NOMO-1 treated with DMSO at 0.1 percent for 48 hours (cell line): ENCODE data around the gene SPACDR.

Experiments used
- DNase-seq: peaks from one replicate; lab custom pipeline; 2025; ENCODE audit not compliant: unreplicated experiment; lab: John Stamatoyannopoulos, UW

The SPACDR gene

DNA sequence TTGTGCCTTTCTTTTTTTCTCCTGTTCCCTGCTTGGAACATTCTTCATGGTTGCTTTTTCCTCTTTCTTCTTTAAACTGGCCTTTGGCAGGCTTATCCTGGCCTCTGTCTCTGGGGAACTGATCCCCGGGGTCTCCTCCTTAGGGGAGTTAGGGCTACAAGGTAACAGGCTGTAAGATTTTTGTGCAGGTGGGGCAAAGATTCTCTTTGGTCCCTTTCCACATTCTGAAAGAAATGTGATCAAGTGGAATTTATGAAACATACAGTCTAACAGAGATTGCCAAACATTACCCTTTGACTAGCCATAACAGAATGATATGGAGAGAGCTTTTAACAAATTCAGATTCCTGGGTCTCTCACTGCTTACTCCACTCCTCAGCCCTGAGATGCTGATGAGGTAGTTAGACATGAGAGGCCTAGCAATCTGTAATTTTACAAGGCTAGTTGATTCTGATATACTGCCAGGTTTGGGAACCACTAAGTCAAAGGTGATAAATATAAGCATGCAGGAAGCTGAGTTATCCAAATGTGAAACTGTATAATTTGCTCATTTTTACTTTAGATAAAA, 44.3 kb downstream of the SPACDR start:
- no peak for DNase-seq

DNA sequence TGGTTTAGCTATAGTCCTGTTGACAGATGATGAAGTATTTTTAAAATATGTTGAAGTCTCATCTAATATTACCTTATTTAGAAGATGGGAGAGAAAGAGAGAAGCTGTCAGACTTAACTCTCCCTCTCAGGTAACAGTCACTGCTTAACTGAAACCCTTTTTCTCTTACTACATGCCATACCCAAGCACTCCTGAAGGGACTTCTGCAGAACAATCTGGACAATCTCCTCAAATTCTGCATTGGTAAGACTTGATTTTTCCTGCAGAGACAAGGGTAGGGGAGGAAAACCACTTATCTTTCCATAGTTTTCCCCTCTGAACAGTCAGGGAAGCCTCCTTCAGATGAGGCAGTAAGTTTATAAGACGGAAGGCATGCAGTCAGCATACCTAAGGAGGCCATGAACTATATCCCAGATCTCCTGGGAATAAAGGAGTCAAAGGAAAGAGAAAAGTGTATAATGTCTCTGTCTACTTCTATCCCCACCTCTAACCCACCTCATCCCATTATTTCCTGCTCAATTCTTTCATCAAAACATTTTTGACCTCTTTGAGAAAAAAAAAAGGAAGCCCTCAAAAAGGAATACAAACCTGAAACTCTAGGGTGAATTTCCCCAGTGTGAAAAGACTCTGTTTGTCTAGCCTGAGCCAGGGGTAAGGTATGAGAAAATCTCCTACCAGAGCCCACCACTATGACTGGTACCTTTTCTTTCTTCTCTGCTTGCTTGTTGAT, 45.0 kb downstream of the SPACDR start:
- no peak for DNase-seq

DNA sequence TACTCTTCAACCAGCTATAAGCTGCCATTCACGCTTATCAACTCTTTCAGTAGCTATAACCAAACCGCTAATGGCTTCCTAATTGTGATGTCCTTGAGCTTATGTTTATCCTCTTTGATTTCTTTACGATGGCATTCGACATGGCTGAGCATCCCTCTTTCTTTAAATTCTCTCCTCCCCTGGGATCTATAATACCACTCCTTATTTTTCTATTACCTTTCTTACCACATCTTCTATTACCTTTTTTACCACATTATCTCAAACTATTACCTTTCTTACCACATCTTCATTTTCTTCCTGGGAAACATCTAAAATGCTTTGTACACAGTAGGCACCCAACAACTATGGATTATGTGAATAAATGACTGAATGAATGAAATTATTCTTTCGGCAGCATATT, 48.6 kb downstream of the SPACDR start:
- no peak for DNase-seq

DNA sequence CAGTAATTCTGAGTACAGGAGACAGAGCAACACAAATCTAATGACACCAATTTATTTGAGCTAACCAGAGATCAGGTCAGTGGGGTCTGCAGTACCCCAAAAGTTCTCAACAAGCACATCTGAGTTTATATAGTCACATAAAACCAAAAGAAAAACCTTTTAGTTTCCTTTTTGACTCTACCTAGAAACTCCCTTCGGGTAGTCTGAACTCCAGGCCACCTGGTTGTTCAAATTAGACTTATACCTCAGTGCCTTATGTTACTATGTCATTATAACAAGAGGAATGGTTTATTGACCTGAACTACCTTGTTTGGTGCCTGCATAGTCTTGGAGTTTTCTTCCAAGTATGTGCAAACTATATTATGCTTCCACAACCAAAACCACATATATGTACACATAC, 50.2 kb downstream of the SPACDR start:
- DNase-seq = no peak

DNA sequence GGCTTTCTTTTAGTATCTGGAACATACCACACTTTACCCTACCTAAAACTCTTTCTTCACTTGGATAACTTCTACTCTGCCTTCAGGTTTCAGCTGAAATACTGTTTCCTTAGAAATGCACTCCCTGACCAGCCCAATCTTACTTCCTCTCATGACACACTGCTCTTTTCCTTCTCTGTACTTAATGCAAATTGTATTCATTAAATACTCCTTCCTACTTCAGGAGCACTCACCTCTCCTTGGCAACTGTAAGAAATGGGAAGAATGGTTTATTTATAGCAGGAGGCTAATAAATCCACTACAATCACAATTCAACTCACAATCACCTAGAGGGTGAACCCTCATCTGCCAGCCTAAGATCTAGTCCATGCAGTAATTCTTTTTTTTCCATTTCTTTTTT, 50.7 kb downstream of the SPACDR start:
- peak; percentile 50 for DNase-seq

DNA sequence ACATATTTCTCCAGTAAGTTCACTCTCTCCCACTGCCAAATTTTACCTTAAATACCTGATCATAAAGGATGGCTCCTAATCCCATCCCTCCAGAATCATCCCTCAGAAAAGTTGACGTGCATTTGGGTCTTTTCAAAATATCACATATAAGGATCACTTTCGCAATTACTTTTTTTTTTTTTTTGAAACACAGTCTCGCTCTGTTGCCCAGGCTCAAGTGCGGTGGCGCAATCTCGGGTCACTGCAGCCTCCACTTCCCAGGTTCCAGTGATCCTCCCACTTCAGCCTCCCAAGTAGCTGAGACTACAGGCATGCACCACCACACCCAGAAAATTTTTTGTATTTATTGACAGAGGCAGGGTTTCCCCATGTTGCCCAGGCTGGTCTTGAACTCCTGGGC, 53.0 kb downstream of the SPACDR start:
- no peak for DNase-seq

DNA sequence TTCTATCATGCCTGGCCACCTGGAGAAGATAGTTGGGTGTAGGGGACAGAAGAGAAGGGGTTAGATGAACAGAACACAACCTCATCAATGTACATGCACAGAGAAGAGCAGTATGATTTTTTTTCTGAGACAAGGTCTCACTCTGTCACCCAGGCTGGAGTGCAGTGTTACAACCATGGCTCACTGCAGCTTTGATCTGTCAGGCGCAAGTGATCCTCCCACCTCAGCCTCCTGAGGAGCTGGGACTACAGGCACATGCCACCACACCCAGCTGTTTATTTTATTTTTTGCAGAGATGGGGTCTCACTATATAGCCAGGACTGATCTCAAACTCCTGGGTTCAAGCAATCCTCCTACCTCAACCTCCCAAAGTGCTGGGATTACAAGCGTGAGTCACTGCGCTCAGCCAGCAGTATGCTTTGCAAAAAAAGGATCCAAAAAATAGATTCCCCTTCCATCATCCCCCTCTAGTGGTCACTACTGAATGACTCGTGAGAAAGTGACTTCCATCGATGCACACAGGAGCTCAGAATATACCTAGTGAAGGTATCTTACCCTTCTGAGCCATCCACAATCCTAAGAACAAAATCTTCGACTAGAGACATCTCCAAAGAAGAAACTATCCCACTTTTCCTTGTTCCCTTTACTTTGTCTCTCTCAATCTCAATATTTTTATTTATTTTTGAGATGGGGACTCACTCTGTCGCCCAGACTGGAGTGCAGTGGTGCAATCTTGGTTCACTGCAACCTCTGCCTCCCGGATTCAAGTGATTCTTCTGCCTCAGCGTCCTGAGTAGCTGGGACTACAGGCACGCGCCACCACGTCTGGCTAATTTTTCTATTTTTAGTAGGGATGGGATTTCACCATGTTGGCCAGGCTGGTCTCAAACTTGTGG, 56.5 kb downstream of the SPACDR start:
- DNase-seq = peak; percentile 74

DNA sequence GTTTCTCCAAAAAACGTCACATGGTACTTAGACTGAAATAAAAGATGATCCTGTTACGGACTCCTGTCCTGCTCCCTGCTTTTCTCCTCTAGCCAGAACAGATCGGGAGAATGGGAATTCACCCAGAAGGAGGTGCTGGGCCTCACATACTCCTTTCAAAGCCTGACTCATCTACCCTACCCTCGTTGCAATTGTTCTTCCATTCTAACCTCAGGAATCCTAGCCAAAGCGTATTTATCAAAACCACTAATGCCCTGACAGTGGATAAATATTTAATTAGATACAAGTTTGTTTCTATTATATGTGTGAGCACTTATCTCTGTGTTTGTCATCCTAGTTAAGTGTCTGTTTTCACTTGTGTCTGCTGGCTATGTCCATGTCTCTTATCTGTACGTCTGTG, 57.3 kb downstream of the SPACDR start:
- no peak for DNase-seq
